Measurements from ENCODE around the gene NACA.

DNA sequence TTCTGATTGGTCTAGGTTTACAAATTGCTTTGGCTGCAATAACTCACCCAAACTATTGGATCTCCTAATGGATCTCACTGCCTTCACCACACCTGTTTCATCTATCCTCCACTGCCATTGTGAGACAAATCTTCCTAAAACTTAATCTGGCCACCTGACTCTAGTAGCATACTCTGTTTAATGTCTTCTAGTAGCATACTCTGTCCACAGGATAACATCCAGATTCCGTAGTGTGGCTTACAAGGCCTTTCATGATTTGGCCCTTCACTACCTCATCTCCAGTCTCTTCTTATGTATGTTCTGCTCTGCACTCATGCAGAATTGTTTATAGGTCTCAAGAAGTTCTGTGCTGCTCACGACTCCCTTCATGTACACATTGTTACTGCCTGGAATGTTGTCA lies 48.0 kb upstream of the NACA start:
- TF ChIP-seq, protein P1, sequence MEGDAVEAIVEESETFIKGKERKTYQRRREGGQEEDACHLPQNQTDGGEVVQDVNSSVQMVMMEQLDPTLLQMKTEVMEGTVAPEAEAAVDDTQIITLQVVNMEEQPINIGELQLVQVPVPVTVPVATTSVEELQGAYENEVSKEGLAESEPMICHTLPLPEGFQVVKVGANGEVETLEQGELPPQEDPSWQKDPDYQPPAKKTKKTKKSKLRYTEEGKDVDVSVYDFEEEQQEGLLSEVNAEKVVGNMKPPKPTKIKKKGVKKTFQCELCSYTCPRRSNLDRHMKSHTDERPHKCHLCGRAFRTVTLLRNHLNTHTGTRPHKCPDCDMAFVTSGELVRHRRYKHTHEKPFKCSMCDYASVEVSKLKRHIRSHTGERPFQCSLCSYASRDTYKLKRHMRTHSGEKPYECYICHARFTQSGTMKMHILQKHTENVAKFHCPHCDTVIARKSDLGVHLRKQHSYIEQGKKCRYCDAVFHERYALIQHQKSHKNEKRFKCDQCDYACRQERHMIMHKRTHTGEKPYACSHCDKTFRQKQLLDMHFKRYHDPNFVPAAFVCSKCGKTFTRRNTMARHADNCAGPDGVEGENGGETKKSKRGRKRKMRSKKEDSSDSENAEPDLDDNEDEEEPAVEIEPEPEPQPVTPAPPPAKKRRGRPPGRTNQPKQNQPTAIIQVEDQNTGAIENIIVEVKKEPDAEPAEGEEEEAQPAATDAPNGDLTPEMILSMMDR (IDR thresholded peaks at IDR 0.05; ENCODE audit: low read length) = no peak
- TF ChIP-seq EZH2 (optimal IDR thresholded peaks at IDR 0.05; ENCODE audit: low read depth, low read length) = no peak

Measured in MM.1S (cell line).